Astrocyte (in vitro differentiated cells and primary cell): ENCODE measurements around the gene AEBP2. TPM values are rescaled to one million over a fixed set of nuclear protein-coding genes. Genes with fewer than 3 reads are reported as not detected.
"Not testable (repeated sequence)": the region's sequence is repeated elsewhere in the genome, so short reads cannot be mapped to it uniquely, and the experiment has no call there.

Experiments
- DNase-seq: peaks from one replicate; pipeline ENCODE4 v3.0.0-alpha.2; 2010; ENCODE audit warnings: low read depth
- FAIRE-seq: peaks from 2 replicates; lab custom pipeline; 2011; peaks lifted over from hg19 to GRCh38; lab: Jason Lieb, UNC
- H2AFZ ChIP-seq: 2 replicates; pipeline ENCODE4 v1.6.0; 2012; ENCODE audit warnings: low read depth, low read length, inconsistent platforms
- H3K27ac ChIP-seq: 2 replicates; pipeline ENCODE4 v1.5.1; 2011; ENCODE audit warnings: low read depth, low read length, inconsistent platforms
- H3K27me3 ChIP-seq: 2 replicates; pipeline ENCODE4 v1.6.0; 2011; ENCODE audit warnings: low read length, inconsistent platforms; ENCODE audit not compliant: insufficient read depth
- H3K36me3 ChIP-seq: 2 replicates; pipeline ENCODE4 v1.5.1; 2011; ENCODE audit warnings: low read length, inconsistent platforms; ENCODE audit not compliant: insufficient read depth
- H3K4me1 ChIP-seq: 2 replicates; pipeline ENCODE4 v1.5.1; 2011; ENCODE audit warnings: low read length, inconsistent platforms; ENCODE audit not compliant: insufficient read depth
- H3K4me2 ChIP-seq: 2 replicates; pipeline ENCODE4 v1.6.0; 2012; ENCODE audit warnings: low read length, inconsistent platforms
- H3K4me3 ChIP-seq: 2 replicates; pipeline ENCODE4 v1.5.1; 2011; ENCODE audit warnings: low read depth, mild to moderate bottlenecking, low read length, inconsistent platforms; ENCODE audit not compliant: insufficient read depth
- H3K79me2 ChIP-seq: 2 replicates; pipeline ENCODE4 v1.6.0; 2012; ENCODE audit warnings: mild to moderate bottlenecking, low read length, inconsistent platforms; ENCODE audit not compliant: insufficient read depth
- H3K9ac ChIP-seq: 2 replicates; pipeline ENCODE4 v1.6.0; 2012; ENCODE audit warnings: mild to moderate bottlenecking, low read length, inconsistent platforms
- H3K9me3 ChIP-seq: 2 replicates; pipeline ENCODE4 v1.5.1; 2012; ENCODE audit warnings: low read depth, mild to moderate bottlenecking, low read length, inconsistent platforms; ENCODE audit not compliant: insufficient read depth
- H4K20me1 ChIP-seq: 2 replicates; pipeline ENCODE4 v1.6.0; 2012; ENCODE audit warnings: low read length, inconsistent platforms; ENCODE audit not compliant: insufficient read depth
- H3K27ac Mint-ChIP-seq: one replicate; pipeline ENCODE4 v1.8.0; 2021; ENCODE audit warnings: mild to moderate bottlenecking, mixed read lengths; ENCODE audit not compliant: unreplicated experiment
- H3K27me3 Mint-ChIP-seq: one replicate; pipeline ENCODE4 v1.8.0; 2021; ENCODE audit warnings: low read depth, mixed read lengths; ENCODE audit not compliant: unreplicated experiment
- H3K36me3 Mint-ChIP-seq: one replicate; pipeline ENCODE4 v1.8.0; 2021; ENCODE audit warnings: low read depth, mixed read lengths; ENCODE audit not compliant: unreplicated experiment
- H3K4me1 Mint-ChIP-seq: one replicate; pipeline ENCODE4 v1.8.0; 2021; ENCODE audit warnings: low read depth, mixed read lengths; ENCODE audit not compliant: unreplicated experiment
- H3K4me3 Mint-ChIP-seq: one replicate; pipeline ENCODE4 v1.8.0; 2021; ENCODE audit warnings: mild to moderate bottlenecking, moderate library complexity, mixed read lengths; ENCODE audit not compliant: unreplicated experiment
- H3K9me3 Mint-ChIP-seq: one replicate; pipeline ENCODE4 v1.8.0; 2021; ENCODE audit warnings: mild to moderate bottlenecking, mixed read lengths; ENCODE audit not compliant: unreplicated experiment
- CTCF ChIP-seq: IDR thresholded peaks from 2 replicates; pipeline ENCODE4 v1.5.1; 2011; ENCODE audit warnings: low read depth, mild to moderate bottlenecking, inconsistent platforms, low read length, moderate library complexity; ENCODE audit not compliant: insufficient read depth
- EZH2 ChIP-seq: IDR thresholded peaks from 2 replicates; pipeline ENCODE4 v1.6.1; 2012; ENCODE audit warnings: mild to moderate bottlenecking, low read length, inconsistent platforms; ENCODE audit not compliant: insufficient read depth
- total RNA-seq: library from RNA; stranded (reverse); gene quantifications from 2 replicates; pipeline ENCODE4 v1.2.1, GENCODE V29; 2021

AEBP2 gene
- total RNA-seq, 1 donor from 2014 or later: 39.8 TPM

GRCh38 chr12:19394385-19394784, 44.9 kb upstream of the AEBP2 start:
- Mint-ChIP-seq H3K4me3 (no peak overlapping the region), H3K4me1 (no peaks in the 10 kb centered on the region), H3K36me3 (peaks cover 3% of the 10 kb centered on the region), H3K9me3 (no peaks in the 10 kb centered on the region), H3K27me3 (no peaks in the 10 kb centered on the region), H3K27ac (no peak overlapping the region)
- FAIRE-seq (no peak), DNase-seq (no peak)
- H3K27me3 ChIP-seq: no peaks in the 10 kb centered on the region
- H3K79me2 ChIP-seq: no peaks in the 10 kb centered on the region
- H3K36me3 ChIP-seq: no peaks in the 10 kb centered on the region
- H3K4me3 ChIP-seq: no peak overlapping the region
- no peak overlapping the region for H2AFZ ChIP-seq
- no peaks in the 10 kb centered on the region for H3K9me3 ChIP-seq
- H3K4me1 ChIP-seq: no peaks in the 10 kb centered on the region
- no peak overlapping the region for H3K4me2 ChIP-seq
- H3K9ac ChIP-seq: no peak overlapping the region
- H4K20me1 ChIP-seq: no peaks in the 10 kb centered on the region
- no peak overlapping the region for H3K27ac ChIP-seq
- TF ChIP-seq EZH2 (no peak), CTCF (no peak)

GRCh38 chr12:19397534-19397933, 41.8 kb upstream of the AEBP2 start:
- Mint-ChIP-seq H3K4me3 (no peak overlapping the region), H3K27me3 (no peaks in the 10 kb centered on the region), H3K27ac (no peak overlapping the region), H3K36me3 (no peaks in the 10 kb centered on the region), H3K4me1 (no peaks in the 10 kb centered on the region), H3K9me3 (no peaks in the 10 kb centered on the region)
- DNase-seq (no peak), FAIRE-seq (no peak)
- Histone ChIP-seq H3K9me3 (no peaks in the 10 kb centered on the region), H3K4me3 (no peak overlapping the region), H3K9ac (no peak overlapping the region), H2AFZ (no peak overlapping the region), H3K4me1 (no peaks in the 10 kb centered on the region), H3K4me2 (no peak overlapping the region), H3K79me2 (no peaks in the 10 kb centered on the region), H4K20me1 (no peaks in the 10 kb centered on the region), H3K27ac (no peak overlapping the region), H3K36me3 (no peaks in the 10 kb centered on the region), H3K27me3 (no peaks in the 10 kb centered on the region)
- TF ChIP-seq EZH2 (no peak), CTCF (no peak)

- TF ChIP-seq CTCF (no peak), EZH2 (no peak)
- no peaks in the 10 kb centered on the region for H3K9me3 Mint-ChIP-seq
- no peak overlapping the region for H3K4me3 Mint-ChIP-seq
- Histone ChIP-seq H3K9me3 (no peaks in the 10 kb centered on the region), H3K4me3 (no peak overlapping the region), H3K27ac (no peak overlapping the region), H3K9ac (no peak overlapping the region), H4K20me1 (no peaks in the 10 kb centered on the region), H3K36me3 (no peaks in the 10 kb centered on the region), H3K4me1 (no peaks in the 10 kb centered on the region), H2AFZ (no peak overlapping the region), H3K27me3 (no peaks in the 10 kb centered on the region), H3K79me2 (no peaks in the 10 kb centered on the region), H3K4me2 (no peak overlapping the region)
- no peak for DNase-seq
- H3K27ac Mint-ChIP-seq: no peak overlapping the region
- H3K4me1 Mint-ChIP-seq: peaks cover 5% of the 10 kb centered on the region
- H3K36me3 Mint-ChIP-seq: no peaks in the 10 kb centered on the region
- no peak for FAIRE-seq
- no peaks in the 10 kb centered on the region for H3K27me3 Mint-ChIP-seq
Observed at GRCh38 chr12:19398376-19399363, 40.6 kb upstream of the AEBP2 start.

DNA sequence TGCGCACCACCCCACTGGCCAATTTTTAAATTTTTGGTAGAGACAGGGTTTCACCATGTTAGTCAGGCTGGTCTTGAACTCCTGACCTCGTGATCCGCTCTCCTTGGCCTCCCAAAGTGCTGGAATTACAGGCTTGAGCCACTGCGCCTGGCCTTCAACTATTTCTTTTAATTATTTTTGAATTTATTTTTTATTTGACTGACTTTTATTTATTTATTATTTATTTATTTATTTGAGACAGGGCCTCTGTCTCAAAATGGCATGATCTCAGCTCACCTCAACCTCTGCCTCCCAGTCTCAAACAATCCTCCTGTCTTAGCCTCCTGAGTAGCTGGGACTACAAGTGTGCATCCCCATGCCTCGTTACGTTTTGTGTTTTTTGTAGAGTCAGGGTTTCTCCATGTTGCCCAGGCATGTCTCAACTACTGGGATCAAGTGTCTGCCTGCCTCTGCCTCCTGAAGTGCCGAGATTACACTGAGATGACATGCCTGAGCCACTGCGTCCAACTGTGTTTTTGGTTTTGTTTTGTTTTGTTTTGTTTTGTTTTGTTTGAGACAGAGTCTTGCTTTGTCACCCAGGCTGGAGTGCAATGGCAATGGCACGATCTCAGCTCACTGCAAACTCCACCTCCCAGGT, 38.5 kb upstream of the AEBP2 start:
- H3K4me3 Mint-ChIP-seq, H3K4me3 ChIP-seq, H3K9me3 ChIP-seq, FAIRE-seq, H3K27ac Mint-ChIP-seq, DNase-seq, H3K9ac ChIP-seq, H3K27ac ChIP-seq, H3K36me3 ChIP-seq, H3K9me3 Mint-ChIP-seq, H3K4me2 ChIP-seq, H3K36me3 Mint-ChIP-seq, H3K27me3 ChIP-seq, H3K4me1 Mint-ChIP-seq, H4K20me1 ChIP-seq, H3K79me2 ChIP-seq, H2AFZ ChIP-seq, H3K27me3 Mint-ChIP-seq, H3K4me1 ChIP-seq: not testable (repeated sequence)
